Vagina (tissue), 2 donors: ENCODE data around the gene HS6ST2.

Experiments
- CTCF ChIP-seq, 3 experiments: fragments of 450-650 bp in 2 of 3; fragments of 200-600 bp in 1 of 3; sonication (generic) in 1 of 3; IDR thresholded peaks; one replicate each; pipeline ENCODE4 v1.5.1; 2017 to 2019; ENCODE audit warnings: antibody characterized with exemption in 3 of 3, mild to moderate bottlenecking in 2 of 3, moderate library complexity in 2 of 3
- POLR2A ChIP-seq, 2 donors: fragments of 450-650 bp; IDR thresholded peaks; one replicate each; pipeline ENCODE4 v1.6.1; 2017; ENCODE audit warnings: antibody characterized with exemption in 2 of 2, mild to moderate bottlenecking in 2 of 2, moderate library complexity in 2 of 2
- POLR2AphosphoS5 ChIP-seq, 2 donors: sonication (generic); formaldehyde crosslinking; IDR thresholded peaks; one replicate each; pipeline ENCODE4 v1.9.0; 2017; ENCODE audit warnings: antibody characterized with exemption in 2 of 2, mild to moderate bottlenecking in 2 of 2, low read depth in 1 of 2; ENCODE audit not compliant: insufficient read depth in 1 of 2

- peak in 1 of 3 experiments; percentile 22 for TF ChIP-seq CTCF (IDR thresholded peaks at IDR 0.05)
- no peak for TF ChIP-seq POLR2A (IDR thresholded peaks at IDR 0.05)
- no peak for TF ChIP-seq POLR2AphosphoS5 (IDR thresholded peaks at IDR 0.05; ENCODE audit: insufficient read depth in 1 of 2, low read depth in 1 of 2)
Measured at GRCh38 chrX:132615391-132616131, 342.9 kb downstream of the HS6ST2 start.
